GM21619 (cell line): ENCODE results near the gene NAT16.
A peak's percentile ranks its signal among the peaks of the same experiment; 100 is the strongest.
"Not testable (repeated sequence)": the region's sequence is repeated elsewhere in the genome, so short reads cannot be mapped to it uniquely, and the experiment has no call there.

ENCODE experiments used
- ATAC-seq: cut with Tn5 transposase; IDR thresholded peaks from one replicate; pipeline ENCODE4 v1.9.1; 2021; ENCODE audit not compliant: unreplicated experiment

NAT16 gene

DNA sequence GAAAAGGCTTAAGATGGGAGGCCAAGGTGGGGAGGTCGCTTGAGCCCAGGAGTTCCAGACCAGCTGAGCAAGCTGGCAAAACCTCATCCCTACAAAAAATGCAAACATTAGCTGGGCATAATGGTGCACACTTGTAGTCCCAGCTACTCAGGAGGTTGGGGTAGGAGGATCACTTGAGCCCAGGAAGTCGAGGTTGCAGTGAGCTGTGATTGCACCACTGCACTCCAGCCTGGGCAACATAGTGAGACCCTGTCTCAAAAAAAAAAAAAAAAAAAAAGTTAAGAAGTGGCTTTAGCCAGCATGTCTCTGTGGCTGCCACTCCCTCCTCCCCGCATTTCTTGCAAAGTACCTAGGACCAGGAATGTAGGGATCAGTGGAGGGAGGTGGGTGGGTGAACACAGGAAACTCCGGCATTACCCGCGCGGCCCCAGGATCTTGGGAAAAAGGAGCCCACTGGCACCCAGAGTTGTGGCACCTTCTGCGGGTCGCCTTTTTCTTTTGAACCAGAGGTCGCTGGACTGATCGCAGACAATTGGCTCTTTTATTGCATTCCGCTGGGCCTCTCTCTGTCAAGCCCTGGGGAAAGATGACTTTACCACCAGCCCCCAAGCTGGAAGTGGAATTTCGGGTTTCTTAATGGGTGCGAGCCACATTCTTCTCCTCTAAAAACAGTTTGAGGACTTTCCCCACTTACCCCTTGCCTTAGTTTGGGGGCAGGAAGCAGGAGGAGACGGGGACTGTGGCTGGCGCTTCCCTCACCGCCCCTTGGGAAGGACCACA lies 18.2 kb downstream of the NAT16 start:
- no peak for ATAC-seq

GRCh38 chr7:101160910-101161309 lies 19.2 kb downstream of the NAT16 start:
- no peak for ATAC-seq

DNA sequence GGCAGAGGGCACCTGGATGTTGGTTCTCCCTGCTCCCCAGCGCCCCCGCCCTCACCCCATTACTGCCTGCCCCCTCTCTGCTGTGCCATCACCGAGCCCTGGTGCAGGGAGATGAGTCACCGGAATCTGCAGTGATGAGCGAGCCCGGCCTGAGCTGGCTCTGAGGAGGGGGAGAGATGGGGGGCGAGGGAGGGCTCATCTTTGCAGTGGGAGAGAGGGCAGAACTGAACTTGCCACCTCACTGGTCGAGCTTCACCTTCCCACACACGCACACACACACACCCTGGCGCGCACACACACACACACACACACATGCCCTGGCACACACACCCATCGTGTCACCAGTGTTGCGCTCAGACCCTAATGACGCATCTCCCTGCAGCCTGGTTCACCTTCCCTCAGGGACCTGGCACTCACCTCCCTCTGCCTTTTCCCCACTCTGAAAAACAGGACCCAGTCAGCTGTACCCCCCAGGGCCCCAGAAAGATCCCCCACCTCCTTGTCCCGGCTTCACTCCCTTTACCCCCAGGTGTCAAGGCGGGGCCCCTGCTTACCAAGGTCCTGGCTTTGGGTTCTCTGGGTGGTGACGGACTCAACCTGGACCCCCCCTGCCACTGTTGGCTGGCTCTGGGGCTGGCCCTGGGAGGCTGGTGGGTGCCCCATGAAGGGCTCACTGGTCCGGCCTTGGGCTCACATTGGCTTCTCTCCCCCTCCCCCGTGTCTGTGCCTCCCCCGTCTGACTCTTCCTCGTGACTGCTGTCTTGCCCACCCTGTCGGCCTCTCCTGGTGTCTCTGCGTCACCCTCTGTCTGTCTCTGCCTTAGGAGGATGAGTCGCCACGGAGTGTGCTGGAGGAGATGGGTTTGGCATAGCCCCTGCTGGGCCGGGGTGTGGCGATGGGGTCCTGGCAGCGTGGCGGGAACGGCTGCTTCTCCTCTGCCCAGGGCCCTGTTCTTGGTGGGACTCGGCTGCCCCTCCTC lies 20.1 kb downstream of the NAT16 start:
- no peak for ATAC-seq

DNA sequence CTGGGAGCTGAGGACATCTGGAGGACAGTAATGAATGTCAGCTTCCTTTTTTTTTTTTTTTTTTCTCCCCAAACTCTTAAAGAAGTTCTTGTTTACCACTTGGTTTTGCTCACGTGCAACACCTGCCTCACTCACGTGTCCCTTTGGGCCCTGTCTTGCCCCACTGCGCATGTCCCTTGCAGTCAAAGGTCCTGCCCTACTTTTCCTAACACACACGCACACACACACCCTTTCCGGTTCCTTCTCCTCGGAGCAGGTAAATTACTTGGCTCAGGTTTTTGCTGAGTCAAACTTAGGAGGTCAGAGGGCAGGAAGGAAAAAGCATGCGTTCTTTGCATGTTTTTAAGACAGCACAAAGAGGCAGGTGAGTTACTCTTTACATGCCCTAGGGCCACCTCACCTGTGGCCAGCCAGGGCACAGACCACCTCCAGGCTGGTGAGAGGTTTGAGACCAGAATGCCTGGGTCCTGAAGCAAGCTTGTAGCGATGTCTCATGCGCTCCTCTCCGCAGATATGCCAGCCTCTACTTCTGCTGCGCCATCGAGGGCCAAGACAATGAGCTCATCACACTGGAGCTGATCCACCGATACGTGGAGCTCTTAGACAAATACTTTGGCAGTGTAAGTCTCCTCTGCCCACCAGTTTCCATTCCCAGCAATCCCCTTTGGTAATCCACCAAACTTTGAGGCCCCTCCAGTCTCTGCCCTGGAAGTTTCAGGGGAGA lies 23.1 kb downstream of the NAT16 start:
- no peak for ATAC-seq

DNA sequence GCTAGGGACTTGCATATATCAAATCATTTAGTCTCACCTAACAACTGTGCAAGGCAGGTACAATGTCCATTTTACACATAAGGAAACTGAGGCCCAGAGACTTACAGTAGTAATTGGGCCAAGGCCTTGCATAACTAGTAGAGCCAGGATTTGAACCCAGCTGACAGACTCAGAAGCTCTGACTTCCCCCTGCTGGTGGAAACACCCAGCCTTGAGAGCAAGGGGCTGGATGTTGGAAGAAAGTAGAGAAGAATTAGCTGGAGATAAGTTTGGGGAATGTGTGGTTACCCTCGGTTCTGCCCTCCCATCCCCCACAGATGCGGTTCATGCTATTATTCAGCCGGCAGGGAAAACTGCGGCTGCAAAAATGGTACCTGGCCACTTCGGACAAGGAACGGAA lies 23.8 kb downstream of the NAT16 start:
- no peak for ATAC-seq

- ATAC-seq: no peak
Observed at GRCh38 chr7:101155303-101155702, 24.8 kb downstream of the NAT16 start.

DNA sequence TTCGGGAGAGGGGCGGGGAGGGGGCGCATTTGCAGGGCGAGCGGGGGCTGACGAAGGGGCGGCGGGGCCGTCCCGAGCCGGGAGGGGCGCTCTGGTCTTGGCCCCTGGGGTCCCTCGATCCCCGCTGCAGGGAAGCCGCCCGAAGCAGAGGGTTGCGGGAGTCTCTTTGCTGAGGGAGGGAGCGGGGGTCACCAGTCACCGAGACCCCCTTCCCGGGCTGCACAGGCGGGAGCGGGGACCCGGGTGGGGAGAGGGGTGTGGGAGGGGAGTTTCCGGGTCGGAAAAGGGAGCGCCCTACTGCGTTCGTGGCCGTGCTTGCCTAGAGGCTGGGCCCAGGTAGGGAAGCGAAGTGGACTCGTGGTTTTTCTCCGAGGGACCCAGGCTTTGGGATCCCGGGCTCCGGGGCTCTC lies 25.4 kb downstream of the NAT16 start:
- peak; percentile 25 for ATAC-seq

DNA sequence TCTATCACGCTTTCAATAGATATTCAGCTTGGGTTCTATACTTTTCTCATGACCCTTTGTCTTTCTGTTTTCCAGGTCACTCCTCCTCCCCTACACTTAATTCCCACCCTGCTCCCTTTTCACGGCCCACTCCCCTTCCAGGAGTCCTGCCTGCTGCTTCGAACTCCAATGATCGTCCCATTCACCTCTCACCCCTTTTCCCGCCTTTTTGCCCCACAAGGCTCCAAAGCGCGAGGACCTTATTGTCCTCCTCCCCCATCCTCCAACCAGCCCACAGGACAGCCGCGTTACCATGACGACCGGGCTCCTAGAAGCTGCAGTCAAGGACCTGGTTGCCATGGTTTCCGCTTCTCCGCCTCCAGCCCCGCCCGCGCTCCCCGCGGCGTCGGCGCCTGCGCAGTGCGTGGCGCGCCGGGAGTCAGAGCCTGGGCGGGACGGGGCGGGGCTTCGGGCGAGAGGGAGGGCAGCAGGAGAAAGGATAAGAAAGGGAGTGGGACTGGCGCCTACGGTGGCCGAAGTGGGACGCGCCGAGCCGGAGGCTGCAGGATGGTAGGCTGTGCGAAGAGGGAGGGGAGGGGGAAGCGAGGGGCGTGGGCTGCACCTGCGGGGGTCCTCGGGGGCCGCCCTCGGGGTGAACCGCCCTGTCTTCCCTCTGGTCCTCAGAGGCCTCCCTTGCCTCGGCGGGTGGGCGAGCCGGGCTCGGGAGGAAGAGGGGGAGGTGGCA lies 26.0 kb downstream of the NAT16 start, which contains the start of gene AP1S1:
Gene AP1S1 (plus strand): TSS at position 508 of the 724 bp plus-strand sequence. CDS start 39 bp downstream, at position 547.
- ATAC-seq: peak; percentile 73

DNA sequence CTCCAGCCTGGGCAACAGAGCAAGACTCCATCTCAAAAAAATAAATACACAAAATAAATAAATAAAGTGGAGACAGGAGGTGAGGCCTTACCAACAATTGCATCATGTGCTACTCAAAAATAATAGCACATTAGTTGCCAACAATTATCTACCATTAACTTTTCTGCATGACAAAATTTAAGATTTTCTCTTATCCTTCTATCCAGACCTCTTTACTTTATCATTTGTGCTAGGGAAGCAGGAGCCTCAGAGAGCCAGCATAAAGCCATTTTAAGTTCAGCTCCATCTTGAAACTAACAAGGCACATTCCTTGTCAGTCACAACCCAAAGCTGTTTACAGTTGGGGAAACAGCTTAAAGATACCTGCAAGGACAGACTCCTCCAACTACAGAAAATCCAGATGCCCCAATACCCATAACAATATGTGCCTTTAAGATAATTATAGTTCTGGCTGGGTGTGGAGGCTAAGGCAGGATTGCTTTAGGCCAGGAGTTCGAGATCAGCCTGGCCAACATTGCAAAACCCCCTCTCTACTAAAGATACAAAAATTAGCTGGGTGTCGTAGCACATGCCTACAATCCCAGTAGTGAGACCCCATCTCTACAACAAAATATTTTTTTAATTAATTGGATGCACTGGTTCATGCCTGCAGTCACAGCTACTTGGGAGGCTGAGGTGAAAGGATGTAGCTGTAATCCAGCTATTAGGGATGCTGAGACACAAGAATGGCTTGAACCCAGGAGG lies 28.0 kb downstream of the NAT16 start:
- no peak for ATAC-seq

- no peak for ATAC-seq
Observed at GRCh38 chr7:101140746-101141382, 39.2 kb downstream of the NAT16 start.

DNA sequence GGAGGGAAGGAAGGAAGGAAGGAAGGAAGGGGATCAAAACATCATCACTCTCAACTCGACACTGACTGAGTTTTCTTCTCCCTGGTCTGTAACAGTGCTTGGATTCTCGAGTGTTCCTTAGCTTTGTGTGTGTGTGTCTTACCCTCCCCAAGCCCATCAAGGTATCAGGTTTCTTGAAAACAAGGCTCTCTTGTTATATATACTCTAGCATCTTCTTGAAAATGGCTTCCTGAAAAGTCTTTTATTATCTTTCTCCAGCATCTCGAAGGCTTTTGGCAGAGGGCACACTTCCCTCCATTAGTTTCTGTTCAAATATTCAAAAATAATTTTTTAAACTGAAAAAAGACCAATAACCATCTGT lies 39.8 kb downstream of the NAT16 start:
- ATAC-seq: no peak

DNA sequence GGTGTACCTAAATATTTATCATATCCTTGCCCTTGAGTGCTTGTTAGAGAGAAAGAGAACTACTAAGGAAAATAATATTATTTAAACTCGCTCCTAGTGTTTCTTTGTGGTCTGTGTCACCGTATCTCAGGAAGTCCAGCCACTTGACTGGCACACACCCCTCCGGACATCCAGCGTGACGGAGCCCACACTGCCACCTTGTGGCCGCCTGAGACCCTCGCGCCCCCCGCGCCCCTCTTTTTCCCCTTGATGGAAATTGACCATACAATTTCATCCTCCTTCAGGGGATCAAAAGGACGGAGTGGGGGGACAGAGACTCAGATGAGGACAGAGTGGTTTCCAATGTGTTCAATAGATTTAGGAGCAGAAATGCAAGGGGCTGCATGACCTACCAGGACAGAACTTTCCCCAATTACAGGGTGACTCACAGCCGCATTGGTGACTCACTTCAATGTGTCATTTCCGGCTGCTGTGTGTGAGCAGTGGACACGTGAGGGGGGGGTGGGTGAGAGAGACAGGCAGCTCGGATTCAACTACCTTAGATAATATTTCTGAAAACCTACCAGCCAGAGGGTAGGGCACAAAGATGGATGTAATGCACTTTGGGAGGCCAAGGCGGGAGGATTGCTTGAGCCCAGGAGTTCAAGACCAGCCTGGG lies 41.8 kb downstream of the NAT16 start:
- peak; percentile 72 for ATAC-seq

DNA sequence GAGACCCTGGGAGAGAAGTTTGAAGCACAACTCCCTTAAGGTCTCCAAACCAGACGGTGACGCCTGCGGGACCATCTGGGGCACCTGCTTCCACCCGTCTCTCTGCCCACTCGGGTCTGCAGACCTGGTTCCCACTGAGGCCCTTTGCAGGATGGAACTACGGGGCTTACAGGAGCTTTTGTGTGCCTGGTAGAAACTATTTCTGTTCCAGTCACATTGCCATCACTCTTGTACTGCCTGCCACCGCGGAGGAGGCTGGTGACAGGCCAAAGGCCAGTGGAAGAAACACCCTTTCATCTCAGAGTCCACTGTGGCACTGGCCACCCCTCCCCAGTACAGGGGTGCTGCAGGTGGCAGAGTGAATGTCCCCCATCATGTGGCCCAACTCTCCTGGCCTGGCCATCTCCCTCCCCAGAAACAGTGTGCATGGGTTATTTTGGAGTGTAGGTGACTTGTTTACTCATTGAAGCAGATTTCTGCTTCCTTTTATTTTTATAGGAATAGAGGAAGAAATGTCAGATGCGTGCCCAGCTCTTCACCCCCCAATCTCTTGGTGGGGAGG lies 42.4 kb downstream of the NAT16 start:
- no peak for ATAC-seq

- no peak for ATAC-seq
Observed at GRCh38 chr7:101134399-101134980, 45.6 kb downstream of the NAT16 start.

- ATAC-seq: no peak
Observed at GRCh38 chr7:101133621-101134398, 46.3 kb downstream of the NAT16 start.

DNA sequence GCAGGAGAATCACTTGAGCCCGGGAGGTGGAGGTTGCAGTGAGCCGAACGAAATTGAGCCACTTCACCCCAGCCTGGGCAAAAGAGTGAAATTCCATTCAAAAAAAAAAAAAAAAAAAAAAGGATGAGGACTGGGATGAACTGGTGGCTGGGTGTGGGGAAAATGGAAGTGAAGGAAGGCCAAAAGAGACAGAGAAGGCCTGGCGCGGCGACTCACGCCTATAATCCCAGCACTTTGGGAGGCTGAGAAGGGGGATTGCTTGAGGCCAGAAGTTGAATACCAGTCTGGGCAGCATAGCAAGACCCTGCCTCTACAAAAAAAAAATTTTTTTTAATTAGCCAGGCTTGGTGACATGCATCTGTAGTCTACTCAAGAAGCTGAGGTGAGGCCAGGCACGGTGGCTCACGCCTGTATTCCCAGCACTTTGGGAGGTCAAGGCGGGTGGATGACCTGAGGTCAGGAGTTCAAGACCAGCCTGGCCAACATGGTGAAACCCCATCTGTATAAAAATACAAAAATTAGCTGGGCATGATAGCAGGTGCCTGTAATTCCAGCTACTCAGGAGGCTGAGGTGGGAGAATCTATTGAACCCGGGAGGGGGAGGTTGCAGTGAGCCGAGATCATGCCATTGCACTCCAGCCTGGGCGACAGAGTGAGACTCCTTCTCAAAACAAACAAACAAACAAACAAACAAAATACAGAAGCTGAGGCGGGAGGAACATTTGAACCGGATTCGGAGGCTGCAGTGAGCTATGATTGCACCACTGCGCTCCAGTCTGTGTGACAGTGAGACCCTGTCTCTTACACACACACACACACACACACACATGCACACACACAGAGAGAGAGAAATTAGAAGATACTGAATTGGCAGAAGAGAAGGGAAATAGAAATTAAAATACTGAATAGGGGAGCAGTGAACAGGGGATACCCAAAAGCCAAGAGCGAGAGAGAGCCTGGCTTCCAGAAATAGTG lies 47.2 kb downstream of the NAT16 start:
- ATAC-seq: not testable (repeated sequence)
